GM23248 (cell line): ENCODE results near the gene RPLP1. TPM values are rescaled to one million over a fixed set of nuclear protein-coding genes. Genes with fewer than 3 reads are reported as not detected.

ENCODE experiments used
- DNase-seq: peaks from one replicate; pipeline ENCODE4 v3.0.0-alpha.2; 2015
- H2AFZ ChIP-seq: fragments of 200-600 bp; sonication (generic); 2 replicates; pipeline ENCODE4 v1.6.1; 2016; ENCODE audit warnings: antibody characterized with exemption
- H3F3A ChIP-seq: fragments of 200-600 bp; sonication (generic); 2 replicates; pipeline ENCODE4 v1.6.1; 2016; ENCODE audit warnings: mild to moderate bottlenecking, antibody characterized with exemption, mixed run types; ENCODE audit not compliant: insufficient read depth
- H3K27ac ChIP-seq: fragments of 200-600 bp; sonication (generic); 2 replicates; pipeline ENCODE4 v1.5.1; 2016; ENCODE audit warnings: mild to moderate bottlenecking
- H3K27me3 ChIP-seq: fragments of 200-600 bp; sonication (generic); replicated peaks from 2 replicates; pipeline ENCODE4 v1.6.1; 2016; ENCODE audit warnings: mild to moderate bottlenecking; ENCODE audit not compliant: insufficient read depth
- H3K36me3 ChIP-seq: fragments of 200-600 bp; sonication (generic); 2 replicates; pipeline ENCODE4 v1.6.1; 2016; ENCODE audit warnings: low read depth, mild to moderate bottlenecking
- H3K4me1 ChIP-seq: fragments of 200-600 bp; sonication (generic); 2 replicates; pipeline ENCODE4 v1.6.1; 2016; ENCODE audit warnings: mild to moderate bottlenecking; ENCODE audit not compliant: insufficient read depth
- H3K4me2 ChIP-seq: fragments of 200-600 bp; sonication (generic); one replicate; pipeline ENCODE4 v1.6.1; 2016; ENCODE audit warnings: mild to moderate bottlenecking; ENCODE audit not compliant: unreplicated experiment
- H3K4me3 ChIP-seq: fragments of 200-600 bp; sonication (generic); 2 replicates; pipeline ENCODE4 v1.5.1; 2016; ENCODE audit warnings: mild to moderate bottlenecking
- H3K79me2 ChIP-seq: fragments of 200-600 bp; sonication (generic); 2 replicates; pipeline ENCODE4 v1.6.1; 2016; ENCODE audit warnings: mild to moderate bottlenecking; ENCODE audit not compliant: insufficient read depth
- H3K9ac ChIP-seq: fragments of 200-600 bp; sonication (generic); 2 replicates; pipeline ENCODE4 v1.6.1; 2016; ENCODE audit warnings: mild to moderate bottlenecking
- H3K9me2 ChIP-seq: fragments of 200-600 bp; sonication (generic); 2 replicates; pipeline ENCODE4 v1.6.1; 2016; ENCODE audit warnings: mixed run types, mild to moderate bottlenecking, moderate library complexity; ENCODE audit not compliant: insufficient read depth
- H3K9me3 ChIP-seq: fragments of 200-600 bp; sonication (generic); one replicate; pipeline ENCODE4 v1.6.1; 2017; ENCODE audit warnings: low read depth
- H4K20me1 ChIP-seq: fragments of 200-600 bp; sonication (generic); 2 replicates; pipeline ENCODE4 v1.6.0; 2016; ENCODE audit not compliant: insufficient read depth
- EZH2 ChIP-seq: fragments of 200-600 bp; sonication (generic); IDR thresholded peaks from 2 replicates; pipeline ENCODE4 v1.6.1; 2018; ENCODE audit warnings: antibody characterized with exemption, mild to moderate bottlenecking; ENCODE audit not compliant: insufficient read depth, poor library complexity, severe bottlenecking
- EZH2phosphoT487 ChIP-seq: fragments of 200-600 bp; sonication (generic); IDR thresholded peaks from 2 replicates; pipeline ENCODE4 v1.6.1; 2018; ENCODE audit warnings: antibody characterized with exemption, moderate library complexity, mild to moderate bottlenecking, low read depth; ENCODE audit not compliant: insufficient read depth
- WGBS, 2 experiments: methylation state at CpG; one replicate each; pipeline ENCODE4 v1.1.6; 2015 to 2017; ENCODE audit warnings: low lambda C conversion rate in 2 of 2, low coverage in 1 of 2; ENCODE audit errors: missing lambda C conversion rate in 2 of 2; 5-methylcytosine and 5-hydroxymethylcytosine counted together
- in situ Hi-C: fragments of 300-500 bp; cut with MboI; formaldehyde crosslinking; loops from 2 replicates; pipeline ENCODE4 v1.15.0; 2020
- polyA plus RNA-seq: library from polyadenylated mRNA; unstranded; fragments of >200 nt; fragmentation: Nextera tagmentation; extraction: Ambion mirVana; gene quantifications from 2 replicates; pipeline ENCODE4 v1.2.1, GENCODE V29; 2016
- total RNA-seq: library from RNA; depleted of rRNA; stranded (reverse); fragments of >200 nt; shearing (Covaris generic); gene quantifications from 2 replicates; pipeline ENCODE4 v1.2.3, GENCODE V29; 2014; rRNA removed

The RPLP1 gene
- 167 and 172 TPM in 2 replicates for total RNA-seq
- 952 and 963 TPM in 2 replicates for polyA plus RNA-seq

- TF ChIP-seq EZH2phosphoT487 (no peak), EZH2 (no peak)
- no peaks in the 10 kb centered on the region for H3K27me3 ChIP-seq
- no peaks in the 10 kb centered on the region for H3K9me3 ChIP-seq
- H3K4me2 ChIP-seq: peak within 1 kb of the TSS; percentile 96
- peak within 1 kb of the TSS; percentile 96 for H3K9ac ChIP-seq
- peak within 1 kb of the TSS; percentile 87 for H3K27ac ChIP-seq
- peaks cover 18% of the 10 kb centered on the region; the same call in 1 of the 2 replicates for H4K20me1 ChIP-seq
- WGBS, 2 experiments: 1% methylated on average over 65 to 71 of the region's 77 CpGs
- in situ Hi-C loops: no loop called here
- no peaks in the 10 kb centered on the region for H3K9me2 ChIP-seq
- H3K4me3 ChIP-seq: peak within 1 kb of the TSS; percentile 95
- peak; percentile 98 for DNase-seq
- H2AFZ ChIP-seq: peak within 1 kb of the TSS; percentile 99
- H3F3A ChIP-seq: peaks cover 61% of the 10 kb centered on the region
- peaks cover 21% of the 10 kb centered on the region for H3K4me1 ChIP-seq
- peaks cover 40% of the 10 kb centered on the region for H3K79me2 ChIP-seq
- peaks cover 42% of the 10 kb centered on the region for H3K36me3 ChIP-seq
These were observed at the start of gene RPLP1 for GRCh38 chr15:69452692-69453521. Gene RPLP1 (plus strand): TSS chr15:69452818. CDS start chr15:69452949, 131 bp downstream.

- Histone ChIP-seq H3K36me3 (no peaks in the 10 kb centered on the region), H3F3A (peaks cover 33% of the 10 kb centered on the region), H3K79me2 (peaks cover 51% of the 10 kb centered on the region), H3K9me2 (no peaks in the 10 kb centered on the region), H3K4me2 (peak overlapping the region; percentile 72), H3K4me1 (peaks cover 22% of the 10 kb centered on the region), H3K27me3 (no peaks in the 10 kb centered on the region), H2AFZ (peak overlapping the region; percentile 20; the same call in 1 of the 2 replicates), H4K20me1 (no peaks in the 10 kb centered on the region), H3K27ac (peak overlapping the region; percentile 81), H3K9me3 (no peaks in the 10 kb centered on the region), H3K9ac (peak overlapping the region; percentile 48; the same call in 1 of the 2 replicates), H3K4me3 (no peak overlapping the region)
- TF ChIP-seq EZH2 (no peak), EZH2phosphoT487 (no peak)
- in situ Hi-C loops: no loop called here
- WGBS, 2 experiments: 20 to 26% methylated on average over 4 of the region's 4 CpGs
- peak; percentile 91 for DNase-seq
These were observed 49.0 kb upstream of the RPLP1 start for GRCh38 chr15:69403594-69403993.

- Histone ChIP-seq H3K9ac (no peak overlapping the region), H3K9me3 (no peaks in the 10 kb centered on the region), H3K4me2 (no peak overlapping the region), H3F3A (peaks cover 22% of the 10 kb centered on the region), H3K9me2 (no peaks in the 10 kb centered on the region), H2AFZ (no peak overlapping the region), H3K36me3 (no peaks in the 10 kb centered on the region), H3K27me3 (no peaks in the 10 kb centered on the region), H3K4me3 (no peak overlapping the region), H3K79me2 (peaks cover 66% of the 10 kb centered on the region), H3K27ac (no peak overlapping the region), H4K20me1 (no peaks in the 10 kb centered on the region), H3K4me1 (peaks cover 20% of the 10 kb centered on the region)
- TF ChIP-seq EZH2phosphoT487: no peak
- TF ChIP-seq EZH2: no peak
- in situ Hi-C loops: no loop called here
- 65 to 66% methylated on average over 3 of the region's 3 CpGs for WGBS, 2 experiments
- DNase-seq: no peak
These were observed 47.5 kb upstream of the RPLP1 start for GRCh38 chr15:69405110-69405509.

- H3K79me2 ChIP-seq: peaks cover 83% of the 10 kb centered on the region
- H3K4me1 ChIP-seq: peaks cover 31% of the 10 kb centered on the region
- H3K4me2 ChIP-seq: no peak overlapping the region
- H3K9me3 ChIP-seq: no peaks in the 10 kb centered on the region
- H3K27me3 ChIP-seq: no peaks in the 10 kb centered on the region
- in situ Hi-C loops: no loop called here
- no peaks in the 10 kb centered on the region for H4K20me1 ChIP-seq
- H3K27ac ChIP-seq: no peak overlapping the region
- H2AFZ ChIP-seq: no peak overlapping the region
- TF ChIP-seq EZH2phosphoT487 (no peak), EZH2 (no peak)
- WGBS, 2 experiments: 90 to 94% methylated on average over 3 of the region's 3 CpGs
- DNase-seq: no peak
- H3K4me3 ChIP-seq: no peak overlapping the region
- no peaks in the 10 kb centered on the region for H3K9me2 ChIP-seq
- H3K36me3 ChIP-seq: no peaks in the 10 kb centered on the region
- no peak overlapping the region for H3K9ac ChIP-seq
- peaks cover 22% of the 10 kb centered on the region for H3F3A ChIP-seq
These were observed 44.8 kb upstream of the RPLP1 start for GRCh38 chr15:69407719-69408400.
